HG03103 (cell line): ENCODE measurements around the gene KCNN4.

Experiments
- ATAC-seq: cut with Tn5 transposase; IDR thresholded peaks from one replicate; pipeline ENCODE4 v1.9.1; 2021; ENCODE audit warnings: low read depth; ENCODE audit not compliant: unreplicated experiment

The KCNN4 gene

DNA sequence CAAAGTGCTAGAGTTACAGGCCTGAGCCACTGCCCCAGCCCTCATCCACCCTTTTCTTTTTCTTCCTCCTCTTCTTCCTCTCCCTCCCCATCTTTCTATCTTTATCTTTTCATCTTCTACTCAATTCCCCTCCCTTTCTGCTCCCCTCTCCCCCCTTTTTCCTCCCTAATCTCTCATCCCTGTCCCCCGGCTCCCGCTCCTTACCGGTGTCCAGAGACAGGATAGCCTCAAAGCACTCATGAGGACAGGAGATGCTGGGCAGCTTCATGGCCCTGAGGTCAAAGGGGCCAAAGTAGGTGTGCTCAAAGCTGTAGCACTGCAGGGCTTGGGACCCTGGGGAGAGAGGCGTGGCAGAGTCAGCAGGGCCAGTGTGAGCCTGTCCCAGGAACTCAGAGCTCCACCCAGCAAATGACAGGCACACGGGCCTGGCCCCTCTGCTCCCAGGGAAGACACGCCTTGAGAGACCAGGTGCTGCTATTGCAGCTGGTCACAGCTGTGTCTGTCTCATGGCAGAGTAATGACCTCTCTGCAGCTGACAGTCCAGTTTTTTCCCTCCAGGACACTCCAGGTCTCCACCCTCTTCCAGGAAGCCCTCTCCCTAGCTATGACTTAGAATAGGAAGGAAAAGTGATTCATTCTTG lies 18.8 kb upstream of the KCNN4 start:
- ATAC-seq = no peak

- no peak for ATAC-seq
These were observed 18.0 kb upstream of the KCNN4 start for GRCh38 chr19:43798546-43799409.

GRCh38 chr19:43798026-43798545 lies 17.3 kb upstream of the KCNN4 start:
- ATAC-seq = no peak

GRCh38 chr19:43797556-43797955 lies 16.8 kb upstream of the KCNN4 start:
- ATAC-seq = no peak

DNA sequence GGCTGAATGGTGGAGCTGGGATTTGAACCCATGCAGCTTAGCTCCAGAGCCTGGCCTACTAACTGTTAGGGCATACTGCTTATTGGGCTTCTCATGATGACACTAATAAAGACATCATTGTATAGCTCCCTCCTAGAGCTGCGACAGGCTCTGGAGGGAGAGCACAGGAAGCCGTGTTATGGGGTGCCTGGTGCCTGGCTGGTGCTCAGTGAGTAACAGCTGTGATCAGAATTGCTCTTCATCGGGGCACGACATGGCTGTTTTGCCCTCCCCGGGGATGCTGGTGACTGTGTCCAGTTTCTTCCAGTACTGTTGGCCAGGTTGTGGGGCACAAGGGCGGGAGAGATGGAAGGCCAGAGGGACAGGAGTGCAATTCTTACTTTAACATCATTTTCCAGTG lies 16.3 kb upstream of the KCNN4 start:
- no peak for ATAC-seq

- ATAC-seq = no peak
These were observed 9.8 kb upstream of the KCNN4 start for GRCh38 chr19:43790587-43790986.

DNA sequence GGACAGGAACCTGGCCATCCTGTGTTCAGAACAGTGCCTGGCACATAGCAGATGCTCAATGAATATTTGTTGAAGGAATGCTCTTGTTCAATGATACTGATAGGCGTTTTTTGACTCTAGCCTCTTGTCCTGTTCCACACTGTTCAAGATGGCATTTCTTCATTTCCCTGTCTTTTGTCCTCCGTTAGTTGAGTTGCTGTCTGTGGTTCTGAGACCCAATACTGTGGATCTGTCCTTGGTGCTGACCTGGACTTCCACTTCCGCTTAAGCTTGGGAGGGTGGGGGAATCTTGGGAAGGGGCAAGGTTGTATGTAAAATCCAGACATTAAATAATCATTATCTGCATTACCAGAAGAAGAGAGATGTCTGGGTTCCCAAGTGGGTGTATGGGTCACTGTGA lies 8.3 kb upstream of the KCNN4 start:
- ATAC-seq = no peak

DNA sequence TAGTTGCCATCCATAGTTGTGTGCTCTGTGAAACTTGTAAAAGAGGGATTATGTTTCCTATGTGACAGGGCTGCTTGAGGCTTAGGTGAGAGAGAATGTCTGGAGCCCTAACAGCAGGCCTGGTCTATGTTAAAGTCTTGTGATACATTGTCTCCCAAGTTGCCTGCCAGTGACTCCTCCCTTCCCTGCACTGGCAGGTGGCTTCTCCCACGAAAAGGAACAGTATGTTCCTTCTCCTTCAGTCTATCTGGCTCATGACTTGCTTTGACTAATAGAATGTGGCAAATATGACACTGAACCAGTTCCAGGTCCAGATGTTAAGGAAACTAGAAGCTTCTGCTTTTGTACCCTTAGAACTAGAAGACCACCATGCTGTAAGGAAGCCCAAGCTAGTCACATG lies 5.9 kb upstream of the KCNN4 start:
- no peak for ATAC-seq

DNA sequence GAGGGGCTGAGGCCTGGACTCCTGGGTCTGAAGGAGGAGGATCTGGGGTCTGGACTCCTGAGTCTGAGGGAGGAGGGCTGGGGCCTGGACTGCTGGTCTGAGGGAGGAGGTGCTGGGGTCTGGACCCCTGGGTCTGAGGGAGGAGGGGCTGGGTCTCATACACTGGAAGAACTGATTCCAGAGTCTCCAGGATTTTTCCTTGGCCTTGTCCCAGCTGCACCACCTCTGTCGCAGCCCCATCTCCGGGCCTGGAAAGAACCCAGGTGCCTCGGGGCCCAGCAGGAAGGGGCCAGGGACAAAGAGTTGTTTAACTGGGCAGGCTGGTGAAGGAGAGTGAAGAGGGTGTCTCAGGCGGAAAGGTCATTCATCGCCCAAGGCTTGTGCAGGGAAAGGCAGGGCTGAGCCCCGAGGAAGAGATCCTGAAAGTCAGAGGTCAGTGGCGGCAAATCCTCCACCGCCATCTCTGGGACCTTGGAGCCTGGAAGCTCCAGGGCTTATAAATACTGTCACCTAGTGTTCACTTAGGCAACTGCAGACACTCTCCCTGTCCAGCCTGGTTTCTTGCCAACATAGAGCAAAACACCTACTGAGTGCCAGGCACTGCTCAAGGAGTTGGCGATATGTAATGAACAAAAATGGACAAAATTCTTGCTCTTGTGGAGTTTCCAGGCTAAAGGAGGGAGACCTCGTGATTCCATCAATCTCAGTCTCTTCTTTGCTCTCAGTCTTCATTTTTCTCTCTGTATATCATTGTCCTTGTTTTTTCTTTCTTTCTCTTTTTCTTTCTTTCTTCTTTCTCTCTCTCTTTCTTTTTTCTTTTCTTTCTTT lies 4.4 kb upstream of the KCNN4 start:
- no peak for ATAC-seq

DNA sequence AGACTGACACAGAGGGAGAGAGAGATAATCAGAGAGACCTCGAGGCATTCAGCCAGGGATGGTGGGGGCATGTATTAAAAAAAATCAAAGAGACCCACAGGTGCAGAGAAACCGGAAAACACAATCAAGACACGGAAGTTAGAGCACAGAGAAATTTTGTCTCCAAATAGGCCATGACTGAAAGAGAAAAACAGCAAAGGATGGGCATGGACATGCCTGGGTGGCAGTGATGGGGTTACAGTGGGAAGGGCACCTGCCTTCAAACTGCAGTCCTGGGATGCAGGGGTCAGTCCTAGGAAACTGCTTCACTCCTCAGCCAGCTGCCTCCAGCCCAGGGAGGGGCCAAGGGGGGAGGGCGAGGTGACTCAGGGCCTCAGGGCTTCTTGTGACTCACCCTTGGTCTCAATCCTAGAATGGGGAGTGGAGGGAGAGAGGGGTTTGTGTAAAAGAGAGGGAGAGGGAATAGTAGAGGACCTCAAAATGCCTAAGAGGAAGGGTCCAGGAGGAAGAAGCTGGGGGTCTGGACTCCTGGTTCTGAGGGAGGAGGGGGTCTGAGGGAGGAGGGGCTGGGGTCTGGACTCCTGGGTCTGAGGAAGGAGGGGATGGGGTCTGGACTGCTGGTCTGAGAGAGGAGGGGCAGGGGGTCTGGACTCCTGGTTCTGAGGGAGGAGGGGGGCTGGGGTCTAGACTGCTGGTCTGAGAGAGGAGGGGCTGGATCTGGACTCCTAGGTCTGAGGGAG lies 3.6 kb upstream of the KCNN4 start:
- ATAC-seq = no peak

DNA sequence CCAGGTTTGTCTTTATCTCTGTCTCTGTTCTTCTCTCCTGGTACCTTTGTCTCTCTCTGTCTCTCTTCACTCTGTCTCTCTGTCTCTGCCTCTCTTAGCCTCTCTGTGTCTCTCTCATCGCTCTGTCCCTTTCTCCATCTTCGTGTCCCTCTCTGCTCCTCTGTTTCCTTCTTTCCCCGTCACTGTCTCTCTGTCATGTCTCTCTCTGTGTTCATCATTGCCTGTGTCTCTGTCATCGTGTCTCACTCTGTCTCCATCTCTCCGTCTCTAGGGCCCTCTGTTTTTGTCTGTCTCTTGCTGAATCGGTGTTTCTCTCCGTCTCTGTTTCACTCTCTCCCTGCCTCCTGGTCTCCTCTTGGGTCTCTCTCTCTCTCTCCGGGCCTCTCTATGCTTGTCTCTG lies 2.9 kb upstream of the KCNN4 start:
- no peak for ATAC-seq

DNA sequence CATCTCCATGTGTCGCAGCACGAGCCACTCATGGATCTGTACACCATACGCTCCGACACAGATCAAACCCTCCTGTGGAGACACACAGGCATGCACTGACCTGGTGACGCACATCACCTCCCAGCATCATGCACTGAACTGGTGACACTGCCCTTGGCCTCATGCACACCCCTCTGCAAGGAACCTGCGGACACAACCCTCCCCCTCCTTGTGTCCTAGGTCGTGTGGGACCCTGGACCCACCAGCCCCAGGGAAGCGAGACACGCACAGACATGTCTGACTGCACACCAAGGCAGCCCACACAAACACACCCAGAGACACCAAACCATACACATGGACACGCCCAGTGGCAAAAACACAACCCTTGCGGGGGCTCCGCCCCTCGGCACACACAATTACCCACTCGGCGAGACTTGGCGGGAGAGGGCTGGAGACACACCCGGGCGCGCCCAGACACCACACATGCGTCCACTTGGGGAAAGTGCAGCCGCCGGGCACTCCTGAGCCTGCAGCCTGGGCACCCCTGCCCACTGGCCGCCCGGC lies 2.0 kb upstream of the KCNN4 start:
- no peak for ATAC-seq

GRCh38 chr19:43782311-43782660 lies 1.5 kb upstream of the KCNN4 start:
- ATAC-seq = no peak

GRCh38 chr19:43781630-43782310 lies 997 bp upstream of the KCNN4 start:
- ATAC-seq = no peak

DNA sequence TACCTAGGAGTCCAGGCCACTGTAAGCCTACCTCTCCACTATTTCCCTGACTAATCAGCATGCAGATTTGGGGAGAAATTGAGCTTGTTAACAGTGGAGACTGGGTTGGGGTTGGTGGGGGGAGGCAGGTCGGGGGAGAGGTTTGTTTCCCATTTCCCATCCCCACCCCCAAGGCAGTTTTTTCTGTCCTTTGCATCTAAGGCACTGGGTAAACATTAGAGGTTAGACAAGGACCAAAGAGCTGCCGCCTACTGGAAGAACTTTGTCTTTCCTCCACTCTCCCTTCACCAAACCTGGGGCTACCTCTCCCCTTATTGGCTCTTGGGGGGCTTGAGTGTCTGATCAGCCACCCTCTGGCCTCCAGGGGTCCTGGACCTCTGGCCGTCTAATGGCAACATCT lies 953 bp downstream of the KCNN4 start:
- ATAC-seq = no peak

- no peak for ATAC-seq
These were observed 1.5 kb downstream of the KCNN4 start for GRCh38 chr19:43779147-43779819.

- no peak for ATAC-seq
These were observed 2.1 kb downstream of the KCNN4 start for GRCh38 chr19:43778651-43779050.

GRCh38 chr19:43777163-43777695 lies 3.5 kb downstream of the KCNN4 start:
- ATAC-seq = no peak

GRCh38 chr19:43776286-43776685 lies 4.5 kb downstream of the KCNN4 start:
- ATAC-seq = no peak
